K562 (cell line): ENCODE results near the gene PLA2G4A. TPM values are rescaled to one million over a fixed set of nuclear protein-coding genes. Genes with fewer than 3 reads are reported as not detected.

ENCODE experiments used
- ATAC-seq: fragments of 200-7000 bp; cut with Tn5 transposase; 3 replicates; pipeline ENCODE4 v1.9.1; 2020; ENCODE audit warnings: moderate library complexity
- BruUV-seq: library from RNA; stranded (reverse); fragments of 400-500 nt; replicated peaks from 2 replicates; lab custom pipeline; 2021; lab: Mats Ljungman, UMichigan
- CTCF ChIA-PET: fragments of 300-600 bp; formaldehyde crosslinking; extraction: SDS; loops from one replicate; lab custom pipeline; 2021; ENCODE audit warnings: low intra/inter-chr PET ratio; lab: Yijun Ruan, JAX
- POLR2A ChIA-PET: fragments of 300-600, 350-650 bp; sonication (Branson Sonifier 250); formaldehyde crosslinking; extraction: SDS; loops from one replicate; lab custom pipeline; 2021; ENCODE audit warnings: antibody characterized with exemption, inconsistent platforms; lab: Yijun Ruan, JAX
- DNase-seq, 4 experiments: peaks; one replicate each; pipeline versions ENCODE4 v3.0.0 to v3.0.0-alpha.2; 2011 to 2018; ENCODE audit warnings: low spot score in 3 of 4, mixed read lengths in 3 of 4; ENCODE audit errors: extremely low read depth in 1 of 4
- FAIRE-seq: peaks from 2 replicates; lab custom pipeline; 2011; peaks lifted over from hg19 to GRCh38; lab: Jason Lieb, UNC
- H2AFZ ChIP-seq: 2 replicates; pipeline ENCODE4 v1.6.0; 2011; ENCODE audit warnings: low read depth, low read length, control low read depth, inconsistent platforms
- H3K27ac ChIP-seq: fragments of 200-600 bp; 3 replicates; pipeline ENCODE4 v1.8.0; 2011; ENCODE audit warnings: low read depth, mild to moderate bottlenecking, control low read depth, inconsistent platforms, low read length, moderate library complexity, mixed read lengths; ENCODE audit errors: extremely low read depth
- H3K27me3 ChIP-seq, 2 experiments: fragments of 300-600 bp in 1 of 2; 2 replicates in 1 of 2; 3 replicates in 1 of 2; pipeline versions ENCODE4 v1.6.0 to v1.8.0; 2011; ENCODE audit warnings: inconsistent platforms in 2 of 2, low read length in 2 of 2, mild to moderate bottlenecking in 1 of 2, mixed read lengths in 1 of 2, moderate library complexity in 1 of 2; ENCODE audit not compliant: control insufficient read depth in 2 of 2, insufficient read depth in 2 of 2
- H3K36me3 ChIP-seq: fragments of 300-600 bp; 3 replicates; pipeline ENCODE4 v1.8.0; 2011; ENCODE audit warnings: mild to moderate bottlenecking, low read length, inconsistent platforms; ENCODE audit not compliant: control insufficient read depth, insufficient read depth
- H3K4me1 ChIP-seq, 2 experiments: fragments of 200-600 bp in 1 of 2; replicated peaks in 1 of 2; 2 replicates in 1 of 2; 3 replicates in 1 of 2; pipeline versions ENCODE4 v1.5.1 to v1.8.0; 2011; ENCODE audit warnings: inconsistent platforms in 2 of 2, low read length in 2 of 2, mild to moderate bottlenecking in 1 of 2, mixed read lengths in 1 of 2, moderate library complexity in 1 of 2; ENCODE audit not compliant: control insufficient read depth in 2 of 2, insufficient read depth in 2 of 2
- H3K4me2 ChIP-seq: 2 replicates; pipeline ENCODE4 v1.6.1; 2011; ENCODE audit warnings: low read length, control low read depth, inconsistent platforms, mixed read lengths; ENCODE audit not compliant: insufficient read depth
- H3K4me3 ChIP-seq: fragments of 200-600 bp; sonication (generic), shearing (Covaris generic); 2 replicates; pipeline ENCODE4 v1.5.1; 2016; ENCODE audit warnings: control low read depth, inconsistent platforms
- H3K79me2 ChIP-seq: fragments of 200-600 bp; 3 replicates; pipeline ENCODE4 v1.8.0; 2011; ENCODE audit warnings: low read length, inconsistent platforms; ENCODE audit not compliant: control insufficient read depth, insufficient read depth
- H3K9ac ChIP-seq, 2 experiments: 2 replicates each; pipeline versions ENCODE4 v1.6.0 to v1.6.1; 2011; ENCODE audit warnings: low read depth in 2 of 2, low read length in 2 of 2, control low read depth in 1 of 2, inconsistent platforms in 1 of 2, mild to moderate bottlenecking in 1 of 2, mixed read lengths in 1 of 2; ENCODE audit not compliant: insufficient read depth in 1 of 2
- H3K9me1 ChIP-seq: one replicate; pipeline ENCODE4 v1.6.0; 2011; ENCODE audit warnings: inconsistent platforms, mild to moderate bottlenecking, low read length, moderate library complexity; ENCODE audit not compliant: control insufficient read depth, insufficient read depth
- H3K9me3 ChIP-seq: replicated peaks from 2 replicates; pipeline ENCODE4 v1.5.1; 2011; ENCODE audit warnings: low read depth, low read length, inconsistent platforms; ENCODE audit not compliant: control insufficient read depth, insufficient read depth
- H4K20me1 ChIP-seq: replicated peaks from 2 replicates; pipeline ENCODE4 v1.6.1; 2011; ENCODE audit warnings: low read length, inconsistent platforms, mixed read lengths; ENCODE audit not compliant: control insufficient read depth, insufficient read depth
- ARID1B ChIP-seq: fragments of 450-650 bp; IDR thresholded peaks from 2 replicates; pipeline ENCODE4 v1.6.1; 2016; ENCODE audit warnings: antibody characterized with exemption, mild to moderate bottlenecking, inconsistent platforms
- ASH1L ChIP-seq: fragments of 450-650 bp; IDR thresholded peaks from 2 replicates; pipeline ENCODE4 v1.6.1; 2018; ENCODE audit warnings: borderline replicate concordance, mild to moderate bottlenecking, low read depth; ENCODE audit not compliant: partially characterized antibody
- CREM ChIP-seq: IDR thresholded peaks from 2 replicates; pipeline ENCODE4 v1.6.1; 2014; ENCODE audit warnings: antibody characterized with exemption, low read depth
- MAFG ChIP-seq: fragments of 450-650 bp; conservative IDR thresholded peaks from 2 replicates; pipeline ENCODE4 v1.6.1; 2016; ENCODE audit warnings: missing genetic modification characterization, missing compliant biosample characterization
- NBN ChIP-seq: fragments of 450-650 bp; IDR thresholded peaks from 2 replicates; pipeline ENCODE4 v1.6.1; 2016; ENCODE audit warnings: low read depth, mild to moderate bottlenecking
- SMARCB1 ChIP-seq: IDR thresholded peaks from 2 replicates; pipeline ENCODE4 v1.6.1; 2011; ENCODE audit warnings: improper control_type of control experiment, low read depth; ENCODE audit not compliant: insufficient read length
- TEAD4 ChIP-seq, 2 experiments: sonication (generic) in 1 of 2; formaldehyde crosslinking in 1 of 2; IDR thresholded peaks; 2 replicates each; pipeline versions ENCODE4 v1.6.1 to v1.8.0; 2012 to 2022; ENCODE audit warnings: borderline replicate concordance in 1 of 2, inconsistent platforms in 1 of 2, low read length in 1 of 2, mild to moderate bottlenecking in 1 of 2, missing genetic modification reagents in 1 of 2
- WGBS: fragments of 100-300 bp; shearing (Covaris generic); methylation state at CpG from one replicate; pipeline ENCODE4 v1.1.6; 2016; ENCODE audit warnings: low coverage, mixed read lengths; ENCODE audit not compliant: insufficient coverage; ENCODE audit errors: missing lambda C conversion rate; 5-methylcytosine and 5-hydroxymethylcytosine counted together
- in situ Hi-C: fragments of 300-500 bp; cut with MboI; formaldehyde crosslinking; loops from 4 replicates; pipeline ENCODE4 v1.15.0; 2018; ENCODE audit warnings: inconsistent platforms, mixed read lengths
- intact Hi-C: fragments of 100-400 bp; cut with micrococcal nuclease; formaldehyde crosslinking; loops from 2 replicates; pipeline ENCODE4 v1.14.2; 2022
- polyA plus RNA-seq, 8 experiments: library from polyadenylated mRNA; depleted of rRNA in 4 of 8; stranded (reverse) in 5 of 8; unstranded in 3 of 8; fragments of >200 nt; fragmentation: Nextera tagmentation in 2 of 8; fragmentation: Illumina TruSeq in 1 of 8; extraction: Ambion mirVana in 2 of 8; extraction: Trizol in 1 of 8; gene quantifications; 2 replicates each; pipeline versions ENCODE4 v1.2.1 to v1.2.3, GENCODE V29; 2011 to 2014; ENCODE audit warnings: inconsistent platforms in 1 of 8, missing spikeins in 1 of 8
- total RNA-seq, 7 experiments: library from RNA; depleted of rRNA in 6 of 7; stranded (reverse); fragments of >200 nt in 6 of 7; fragmentation: Illumina TruSeq in 2 of 7; extraction: Trizol in 2 of 7; gene quantifications; 2 replicates each; pipeline versions ENCODE4 v1.2.1 to v1.2.3, GENCODE V29; 2011 to 2021; ENCODE audit warnings: low replicate concordance in 1 of 7
- TF ChIP-seq, protein P1 (sequence below): fragments of 250-450 bp; sonication (Bioruptor Pico); IDR thresholded peaks from 2 replicates; pipeline ENCODE4 v1.4.0; 2020
- TF ChIP-seq, protein P2 (sequence below): fragments of 250-450 bp; sonication (Bioruptor Pico); IDR thresholded peaks from 2 replicates; pipeline ENCODE4 v1.8.0; 2022; ENCODE audit warnings: inconsistent platforms, mild to moderate bottlenecking, moderate library complexity, borderline replicate concordance
- TF ChIP-seq, protein P3 (sequence below): sonication (generic); formaldehyde crosslinking; IDR thresholded peaks from 2 replicates; pipeline ENCODE4 v1.8.0; 2023; ENCODE audit warnings: mild to moderate bottlenecking, missing genetic modification reagents

The PLA2G4A gene
- total and polyA plus RNA-seq, 9 of the 15 experiments (the other 6 are each of a cell fraction or from before 2014, with no cell fraction given): 0.04 to 0.71 (median 0.22) TPM; not detected in 4

DNA sequence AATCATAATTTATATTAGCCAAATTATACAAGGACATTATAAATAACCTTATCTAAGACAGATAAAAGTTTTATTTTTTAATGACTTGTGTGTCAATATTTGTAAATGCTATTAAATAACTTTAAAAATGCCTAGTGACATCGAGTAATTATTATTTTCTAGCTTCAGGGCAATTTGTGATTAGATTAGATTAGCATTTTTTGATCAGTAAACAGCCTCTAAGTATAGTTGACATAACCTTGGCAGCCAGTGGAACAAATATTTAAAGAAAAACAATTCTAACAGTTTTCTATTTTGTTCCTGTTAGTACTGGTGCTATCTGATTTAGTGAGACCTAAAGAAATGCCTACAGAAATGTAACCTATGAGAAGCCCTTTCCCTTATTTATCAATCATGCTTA is 169.1 kb downstream of the PLA2G4A start:
- Histone ChIP-seq H3K4me1 (no peaks in the 10 kb centered on the region), H3K4me3 (no peak overlapping the region), H3K9ac (no peak overlapping the region), H2AFZ (no peak overlapping the region), H3K27ac (no peak overlapping the region), H3K4me2 (no peak overlapping the region), H3K36me3 (no peaks in the 10 kb centered on the region), H4K20me1 (no peaks in the 10 kb centered on the region), H3K27me3 (no peaks in the 10 kb centered on the region), H3K79me2 (no peaks in the 10 kb centered on the region), H3K9me1 (no peaks in the 10 kb centered on the region), H3K9me3 (no peaks in the 10 kb centered on the region)
- in situ Hi-C loops (no loop called here), intact Hi-C loops (no loop called here)
- no peak for FAIRE-seq
- 0% methylated on average over 1 of the region's 1 CpG for WGBS
- ChIA-PET CTCF (no interaction called here), POLR2A (no interaction called here)
- ATAC-seq: no peak
- TF ChIP-seq, protein P1, sequence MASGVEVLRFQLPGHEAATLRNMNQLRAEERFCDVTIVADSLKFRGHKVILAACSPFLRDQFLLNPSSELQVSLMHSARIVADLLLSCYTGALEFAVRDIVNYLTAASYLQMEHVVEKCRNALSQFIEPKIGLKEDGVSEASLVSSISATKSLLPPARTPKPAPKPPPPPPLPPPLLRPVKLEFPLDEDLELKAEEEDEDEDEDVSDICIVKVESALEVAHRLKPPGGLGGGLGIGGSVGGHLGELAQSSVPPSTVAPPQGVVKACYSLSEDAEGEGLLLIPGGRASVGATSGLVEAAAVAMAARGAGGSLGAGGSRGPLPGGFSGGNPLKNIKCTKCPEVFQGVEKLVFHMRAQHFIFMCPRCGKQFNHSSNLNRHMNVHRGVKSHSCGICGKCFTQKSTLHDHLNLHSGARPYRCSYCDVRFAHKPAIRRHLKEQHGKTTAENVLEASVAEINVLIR (CRISPR knock-in tag): no peak
- BruUV-seq: no TSS peak
- DNase-seq: no peak

DNA sequence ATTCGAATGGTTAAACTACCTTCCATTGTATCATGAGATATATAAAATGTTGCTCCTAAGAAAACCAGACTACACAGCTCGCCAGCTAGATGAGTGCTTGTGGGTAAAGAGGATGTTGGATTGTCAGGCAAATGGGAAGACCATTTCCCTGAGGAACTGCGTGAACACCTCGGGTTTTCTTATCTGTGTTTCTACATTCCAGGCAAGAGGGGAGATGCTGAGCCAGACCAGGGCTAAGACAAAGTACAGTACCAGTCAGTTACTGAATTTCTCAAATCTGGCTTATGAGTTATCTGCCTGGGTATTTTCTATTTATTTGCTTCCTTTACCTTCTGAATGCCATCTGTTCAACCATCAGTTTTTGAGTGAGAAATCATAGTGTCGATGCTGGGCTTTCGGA is 170.8 kb downstream of the PLA2G4A start:
- Histone ChIP-seq H3K79me2 (no peaks in the 10 kb centered on the region), H4K20me1 (no peaks in the 10 kb centered on the region), H3K4me3 (no peak overlapping the region), H3K9me1 (no peaks in the 10 kb centered on the region), H3K27me3 (no peaks in the 10 kb centered on the region), H3K4me2 (no peak overlapping the region), H3K36me3 (no peaks in the 10 kb centered on the region), H3K27ac (no peak overlapping the region), H3K4me1 (no peaks in the 10 kb centered on the region), H2AFZ (no peak overlapping the region), H3K9ac (no peak overlapping the region), H3K9me3 (no peaks in the 10 kb centered on the region)
- BruUV-seq: no TSS peak
- FAIRE-seq: no peak
- no peak for DNase-seq
- in situ Hi-C loops (no loop called here), intact Hi-C loops (no loop called here)
- POLR2A ChIA-PET: no interaction called here
- CTCF ChIA-PET: no interaction called here
- WGBS: 15% methylated on average over 6 of the region's 6 CpGs
- no peak for ATAC-seq
- TF ChIP-seq NBN (no peak), SMARCB1 (no peak), CREM (no peak), TEAD4 (IDR thresholded peaks at IDR 0.05; ENCODE audit: low read length) (no peak), TEAD4 (CRISPR knock-in tag; IDR thresholded peaks at IDR 0.05; ENCODE audit: borderline replicate concordance) (no peak), ARID1B (no peak), MAFG (tag) (no peak), ASH1L (no peak)
- TF ChIP-seq, protein P2, sequence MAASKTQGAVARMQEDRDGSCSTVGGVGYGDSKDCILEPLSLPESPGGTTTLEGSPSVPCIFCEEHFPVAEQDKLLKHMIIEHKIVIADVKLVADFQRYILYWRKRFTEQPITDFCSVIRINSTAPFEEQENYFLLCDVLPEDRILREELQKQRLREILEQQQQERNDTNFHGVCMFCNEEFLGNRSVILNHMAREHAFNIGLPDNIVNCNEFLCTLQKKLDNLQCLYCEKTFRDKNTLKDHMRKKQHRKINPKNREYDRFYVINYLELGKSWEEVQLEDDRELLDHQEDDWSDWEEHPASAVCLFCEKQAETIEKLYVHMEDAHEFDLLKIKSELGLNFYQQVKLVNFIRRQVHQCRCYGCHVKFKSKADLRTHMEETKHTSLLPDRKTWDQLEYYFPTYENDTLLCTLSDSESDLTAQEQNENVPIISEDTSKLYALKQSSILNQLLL (CRISPR knock-in tag): no peak
- TF ChIP-seq, protein P3, sequence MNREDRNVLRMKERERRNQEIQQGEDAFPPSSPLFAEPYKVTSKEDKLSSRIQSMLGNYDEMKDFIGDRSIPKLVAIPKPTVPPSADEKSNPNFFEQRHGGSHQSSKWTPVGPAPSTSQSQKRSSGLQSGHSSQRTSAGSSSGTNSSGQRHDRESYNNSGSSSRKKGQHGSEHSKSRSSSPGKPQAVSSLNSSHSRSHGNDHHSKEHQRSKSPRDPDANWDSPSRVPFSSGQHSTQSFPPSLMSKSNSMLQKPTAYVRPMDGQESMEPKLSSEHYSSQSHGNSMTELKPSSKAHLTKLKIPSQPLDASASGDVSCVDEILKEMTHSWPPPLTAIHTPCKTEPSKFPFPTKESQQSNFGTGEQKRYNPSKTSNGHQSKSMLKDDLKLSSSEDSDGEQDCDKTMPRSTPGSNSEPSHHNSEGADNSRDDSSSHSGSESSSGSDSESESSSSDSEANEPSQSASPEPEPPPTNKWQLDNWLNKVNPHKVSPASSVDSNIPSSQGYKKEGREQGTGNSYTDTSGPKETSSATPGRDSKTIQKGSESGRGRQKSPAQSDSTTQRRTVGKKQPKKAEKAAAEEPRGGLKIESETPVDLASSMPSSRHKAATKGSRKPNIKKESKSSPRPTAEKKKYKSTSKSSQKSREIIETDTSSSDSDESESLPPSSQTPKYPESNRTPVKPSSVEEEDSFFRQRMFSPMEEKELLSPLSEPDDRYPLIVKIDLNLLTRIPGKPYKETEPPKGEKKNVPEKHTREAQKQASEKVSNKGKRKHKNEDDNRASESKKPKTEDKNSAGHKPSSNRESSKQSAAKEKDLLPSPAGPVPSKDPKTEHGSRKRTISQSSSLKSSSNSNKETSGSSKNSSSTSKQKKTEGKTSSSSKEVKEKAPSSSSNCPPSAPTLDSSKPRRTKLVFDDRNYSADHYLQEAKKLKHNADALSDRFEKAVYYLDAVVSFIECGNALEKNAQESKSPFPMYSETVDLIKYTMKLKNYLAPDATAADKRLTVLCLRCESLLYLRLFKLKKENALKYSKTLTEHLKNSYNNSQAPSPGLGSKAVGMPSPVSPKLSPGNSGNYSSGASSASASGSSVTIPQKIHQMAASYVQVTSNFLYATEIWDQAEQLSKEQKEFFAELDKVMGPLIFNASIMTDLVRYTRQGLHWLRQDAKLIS (CRISPR knock-in tag): no peak
